Fibroblast of the aortic adventitia (primary cell): ENCODE results near the gene ALOX12. TPM values are rescaled to one million over a fixed set of nuclear protein-coding genes. Genes with fewer than 3 reads are reported as not detected.
"Not testable (repeated sequence)": the region's sequence is repeated elsewhere in the genome, so short reads cannot be mapped to it uniquely, and the experiment has no call there.

Experiments
- DNase-seq: peaks from one replicate; pipeline ENCODE4 v3.0.0-alpha.2; 2010; ENCODE audit warnings: low read depth
- H3K4me3 ChIP-seq: 2 replicates; pipeline ENCODE4 v1.5.1; 2011; ENCODE audit warnings: low read depth, mild to moderate bottlenecking, control low read depth, low read length, moderate library complexity
- CTCF ChIP-seq: IDR thresholded peaks from 2 replicates; pipeline ENCODE4 v1.5.1; 2011; ENCODE audit warnings: mild to moderate bottlenecking, low read length, control low read depth, inconsistent platforms; ENCODE audit not compliant: insufficient read depth
- total RNA-seq: library from RNA; depleted of rRNA; stranded (reverse); fragments of >200 nt; gene quantifications from 2 replicates; pipeline ENCODE4 v1.2.3, GENCODE V29; 2012; ENCODE audit warnings: low replicate concordance

ALOX12 gene
- 0.65 TPM in 1 of 2 replicates, not detected in the other for total RNA-seq

- no peak for TF ChIP-seq CTCF
- H3K4me3 ChIP-seq, result no peak within 1 kb of the TSS
Measured at GRCh38 chr17:6995500-6996255, at the start of gene ALOX12. Gene ALOX12, plus strand, starts transcription at chr17:6996049. Its CDS starts 69 bp downstream, at chr17:6996118.

GRCh38 chr17:6947745-6948144 lies 48.1 kb upstream of the ALOX12 start:
- no peak for TF ChIP-seq CTCF
- no peak for DNase-seq
- no peak overlapping the region for H3K4me3 ChIP-seq

More at GRCh38 chr17:6995500-6996255, at the start of gene ALOX12:
- no peak for DNase-seq

GRCh38 chr17:6948562-6948961 lies 47.3 kb upstream of the ALOX12 start:
- no peak for TF ChIP-seq CTCF
- no peak for DNase-seq
- no peak overlapping the region for H3K4me3 ChIP-seq

- no peak for TF ChIP-seq CTCF
- no peak for DNase-seq
- H3K4me3 ChIP-seq, result no peak overlapping the region
Measured at GRCh38 chr17:6948976-6949375, 46.9 kb upstream of the ALOX12 start.

GRCh38 chr17:6950938-6951337 lies 44.9 kb upstream of the ALOX12 start:
- DNase-seq, H3K4me3 ChIP-seq: not testable (repeated sequence)

- H3K4me3 ChIP-seq, result no peak overlapping the region
- DNase-seq, result no peak
- no peak for TF ChIP-seq CTCF
Measured at GRCh38 chr17:6953689-6954088, 42.2 kb upstream of the ALOX12 start.

- no peak for DNase-seq
- TF ChIP-seq CTCF, result no peak
- H3K4me3 ChIP-seq, result no peak overlapping the region
Measured at GRCh38 chr17:6959700-6960099, 36.1 kb upstream of the ALOX12 start.
